ENCODE results near the gene AK1.

Gene AK1

GRCh38 chr9:127876764-127877562 lies 512 bp downstream of the AK1 start:
- Histone ChIP-seq H2BK12ac (ENCODE audit: low read length in 2 of 2) (peak overlapping the region in 1 of 2 experiments; percentile 47), H3K9me3 (ENCODE audit: control insufficient read depth, low read length) (no peaks in the 10 kb centered on the region), H2BK120ac (ENCODE audit: low read depth, low read length) (peak overlapping the region; percentile 86), H2BK15ac (ENCODE audit: low read depth, poor library complexity, severe bottlenecking) (peak overlapping the region; percentile 65), H3K36me3 (ENCODE audit: control insufficient read depth in 1 of 2, insufficient read depth in 2 of 2, low read depth in 1 of 2, low read length in 2 of 2) (peaks cover 20 to 25% of the 10 kb centered on the region in 2 experiments), H3K4me3 (ENCODE audit: insufficient read depth in 1 of 2, low read depth in 1 of 2, low read length in 2 of 2) (peak overlapping the region; percentile 57 to 90), H2BK5ac (ENCODE audit: low read depth, low read length, poor library complexity, severe bottlenecking) (no peak overlapping the region), H2AFZ (ENCODE audit: low read depth, low read length) (no peak overlapping the region), H2AK5ac (ENCODE audit: low read length, severe bottlenecking) (peak overlapping the region; percentile 57), H3K27me3 (ENCODE audit: control insufficient read depth in 1 of 2, insufficient read depth in 1 of 2, low read length in 2 of 2) (no peaks in the 10 kb centered on the region), H4K8ac (ENCODE audit: low read length) (peak overlapping the region; percentile 88), H3K4me1 (ENCODE audit: control insufficient read depth, insufficient read depth, low read depth, low read length) (peaks cover 43% of the 10 kb centered on the region), H3K18ac (ENCODE audit: low read depth in 1 of 2, low read length in 2 of 2) (peak overlapping the region; percentile 80 to 94), H3K4ac (ENCODE audit: low read depth in 1 of 2, low read length in 2 of 2) (peak overlapping the region; percentile 94), H4K91ac (ENCODE audit: low read length) (peak overlapping the region; percentile 96), H3K79me1 (replicated peaks; ENCODE audit: low read length, poor library complexity, severe bottlenecking) (peaks cover 19% of the 10 kb centered on the region), H3K27ac (ENCODE audit: low read length, poor library complexity, severe bottlenecking) (no peak overlapping the region), H3K23ac (ENCODE audit: low read length in 2 of 2) (peak overlapping the region in 1 of 2 experiments; percentile 63), H3K14ac (ENCODE audit: low read length in 2 of 2) (peak overlapping the region; percentile 35 to 43), H3K9ac (ENCODE audit: low read length) (peak overlapping the region; percentile 93), H3K4me2 (ENCODE audit: low read length, poor library complexity, severe bottlenecking) (peak overlapping the region; percentile 93)
- DNase-seq = peak; percentile 52
- WGBS = 45% methylated on average over 19 of the region's 26 CpGs

GRCh38 chr9:127876026-127876763 lies 1.3 kb downstream of the AK1 start:
- Histone ChIP-seq H3K27me3 (ENCODE audit: control insufficient read depth in 1 of 2, insufficient read depth in 1 of 2, low read length in 2 of 2) (no peaks in the 10 kb centered on the region), H3K79me1 (replicated peaks; ENCODE audit: low read length, poor library complexity, severe bottlenecking) (peaks cover 19% of the 10 kb centered on the region), H3K4me1 (ENCODE audit: control insufficient read depth, insufficient read depth, low read depth, low read length) (peaks cover 43% of the 10 kb centered on the region), H3K36me3 (ENCODE audit: control insufficient read depth in 1 of 2, insufficient read depth in 2 of 2, low read depth in 1 of 2, low read length in 2 of 2) (peaks cover 28 to 33% of the 10 kb centered on the region in 2 experiments), H4K91ac (ENCODE audit: low read length) (peak overlapping the region; percentile 87), H2AK5ac (ENCODE audit: low read length, severe bottlenecking) (peak overlapping the region; percentile 5), H3K4ac (ENCODE audit: low read depth in 1 of 2, low read length in 2 of 2) (peak overlapping the region; percentile 56 to 94), H2BK120ac (ENCODE audit: low read depth, low read length) (peak overlapping the region; percentile 51), H2BK12ac (ENCODE audit: low read length in 2 of 2) (peak overlapping the region; percentile 29 to 61), H3K4me3 (ENCODE audit: insufficient read depth in 1 of 2, low read depth in 1 of 2, low read length in 2 of 2) (peak overlapping the region in 1 of 2 experiments; percentile 90), H2BK15ac (ENCODE audit: low read depth, poor library complexity, severe bottlenecking) (peak overlapping the region; percentile 34), H3K9me3 (ENCODE audit: control insufficient read depth, low read length) (no peaks in the 10 kb centered on the region), H3K27ac (ENCODE audit: low read length, poor library complexity, severe bottlenecking) (no peak overlapping the region), H2BK5ac (ENCODE audit: low read depth, low read length, poor library complexity, severe bottlenecking) (no peak overlapping the region), H3K4me2 (ENCODE audit: low read length, poor library complexity, severe bottlenecking) (peak overlapping the region; percentile 13), H3K9ac (ENCODE audit: low read length) (peak overlapping the region; percentile 93), H3K23ac (ENCODE audit: low read length in 2 of 2) (peak overlapping the region in 1 of 2 experiments; percentile 51), H3K18ac (ENCODE audit: low read depth in 1 of 2, low read length in 2 of 2) (peak overlapping the region; percentile 65 to 90), H4K8ac (ENCODE audit: low read length) (peak overlapping the region; percentile 56), H3K14ac (ENCODE audit: low read length in 2 of 2) (peak overlapping the region in 1 of 2 experiments; percentile 80), H2AFZ (ENCODE audit: low read depth, low read length) (no peak overlapping the region)
- WGBS = 89% methylated on average over 11 of the region's 14 CpGs
- no peak for DNase-seq

- DNase-seq = peak; percentile 83
- peak overlapping the region; percentile 77 for H3K9ac ChIP-seq (ENCODE audit: low read length)
- peaks cover 19% of the 10 kb centered on the region for H3K79me1 ChIP-seq (replicated peaks; ENCODE audit: low read length, poor library complexity, severe bottlenecking)
- H3K27me3 ChIP-seq (ENCODE audit: control insufficient read depth in 1 of 2, insufficient read depth in 1 of 2, low read length in 2 of 2) = no peaks in the 10 kb centered on the region
- peak overlapping the region in 1 of 2 experiments; percentile 51 for H3K23ac ChIP-seq (ENCODE audit: low read length in 2 of 2)
- H4K8ac ChIP-seq (ENCODE audit: low read length) = peak overlapping the region; percentile 56
- H3K14ac ChIP-seq (ENCODE audit: low read length in 2 of 2) = peak overlapping the region in 1 of 2 experiments; percentile 90
- peak overlapping the region; percentile 55 for H2BK15ac ChIP-seq (ENCODE audit: low read depth, poor library complexity, severe bottlenecking)
- peaks cover 43% of the 10 kb centered on the region for H3K4me1 ChIP-seq (ENCODE audit: control insufficient read depth, insufficient read depth, low read depth, low read length)
- no peak overlapping the region for H2AFZ ChIP-seq (ENCODE audit: low read depth, low read length)
- H3K4me3 ChIP-seq (ENCODE audit: insufficient read depth in 1 of 2, low read depth in 1 of 2, low read length in 2 of 2) = peak overlapping the region in 1 of 2 experiments; percentile 75
- WGBS = 70% methylated on average over 10 of the region's 10 CpGs
- H3K18ac ChIP-seq (ENCODE audit: low read depth in 1 of 2, low read length in 2 of 2) = peak overlapping the region; percentile 65 to 95
- peak overlapping the region; percentile 87 for H4K91ac ChIP-seq (ENCODE audit: low read length)
- peak overlapping the region; percentile 43 for H2AK5ac ChIP-seq (ENCODE audit: low read length, severe bottlenecking)
- peak overlapping the region; percentile 43 to 65 for H3K4ac ChIP-seq (ENCODE audit: low read depth in 1 of 2, low read length in 2 of 2)
- peak overlapping the region; percentile 30 for H3K4me2 ChIP-seq (ENCODE audit: low read length, poor library complexity, severe bottlenecking)
- H3K36me3 ChIP-seq (ENCODE audit: control insufficient read depth in 1 of 2, insufficient read depth in 2 of 2, low read depth in 1 of 2, low read length in 2 of 2) = peaks cover 35 to 41% of the 10 kb centered on the region in 2 experiments
- no peak overlapping the region for H3K27ac ChIP-seq (ENCODE audit: low read length, poor library complexity, severe bottlenecking)
- H2BK12ac ChIP-seq (ENCODE audit: low read length in 2 of 2) = peak overlapping the region; percentile 29 to 82
- H2BK5ac ChIP-seq (ENCODE audit: low read depth, low read length, poor library complexity, severe bottlenecking) = no peak overlapping the region
- H3K9me3 ChIP-seq (ENCODE audit: control insufficient read depth, low read length) = no peaks in the 10 kb centered on the region
- peak overlapping the region; percentile 19 for H2BK120ac ChIP-seq (ENCODE audit: low read depth, low read length)
These were observed 2.0 kb downstream of the AK1 start for GRCh38 chr9:127875306-127875966.

Data from mesenchymal stem cell (in vitro differentiated cells and primary cell).